ENCODE data around the gene LMX1B.
A peak's percentile ranks its signal among the peaks of the same experiment; 100 is the strongest.

LMX1B gene

DNA sequence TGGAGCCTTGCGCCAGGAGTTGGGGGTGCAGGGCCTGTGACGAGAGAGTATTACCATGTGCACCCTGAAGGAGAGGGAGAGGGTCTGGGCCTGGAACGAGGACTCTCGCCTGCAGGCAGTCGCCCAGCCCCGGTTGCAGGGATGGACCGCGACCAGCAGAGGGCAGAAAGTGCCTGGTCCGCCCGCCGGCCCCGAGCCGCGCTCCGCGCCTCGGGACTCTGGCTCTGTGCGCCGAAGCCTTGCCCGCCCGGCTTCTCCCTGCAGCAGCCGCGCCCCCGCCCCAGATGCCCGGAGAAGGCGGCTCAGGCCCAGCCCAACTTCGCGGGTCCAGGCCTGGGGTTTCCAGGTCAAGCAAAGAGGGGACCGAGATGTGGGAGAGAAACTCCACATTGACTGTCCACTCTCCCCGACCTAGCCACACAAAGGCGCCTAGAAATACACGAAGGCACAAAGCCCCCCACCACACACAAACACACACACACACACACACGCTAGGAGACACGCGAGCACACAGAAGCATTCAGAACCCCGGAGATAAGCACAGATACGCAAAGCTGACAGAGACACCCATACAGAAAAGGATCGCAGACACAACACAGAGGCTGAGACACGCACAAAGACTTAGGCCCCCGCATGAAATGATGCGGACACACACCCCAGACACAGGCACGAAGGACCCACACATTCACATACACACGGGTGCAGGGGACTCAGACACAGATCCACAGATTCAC, 2.0 kb upstream of the LMX1B start (continued):
- TF ChIP-seq, protein P1, sequence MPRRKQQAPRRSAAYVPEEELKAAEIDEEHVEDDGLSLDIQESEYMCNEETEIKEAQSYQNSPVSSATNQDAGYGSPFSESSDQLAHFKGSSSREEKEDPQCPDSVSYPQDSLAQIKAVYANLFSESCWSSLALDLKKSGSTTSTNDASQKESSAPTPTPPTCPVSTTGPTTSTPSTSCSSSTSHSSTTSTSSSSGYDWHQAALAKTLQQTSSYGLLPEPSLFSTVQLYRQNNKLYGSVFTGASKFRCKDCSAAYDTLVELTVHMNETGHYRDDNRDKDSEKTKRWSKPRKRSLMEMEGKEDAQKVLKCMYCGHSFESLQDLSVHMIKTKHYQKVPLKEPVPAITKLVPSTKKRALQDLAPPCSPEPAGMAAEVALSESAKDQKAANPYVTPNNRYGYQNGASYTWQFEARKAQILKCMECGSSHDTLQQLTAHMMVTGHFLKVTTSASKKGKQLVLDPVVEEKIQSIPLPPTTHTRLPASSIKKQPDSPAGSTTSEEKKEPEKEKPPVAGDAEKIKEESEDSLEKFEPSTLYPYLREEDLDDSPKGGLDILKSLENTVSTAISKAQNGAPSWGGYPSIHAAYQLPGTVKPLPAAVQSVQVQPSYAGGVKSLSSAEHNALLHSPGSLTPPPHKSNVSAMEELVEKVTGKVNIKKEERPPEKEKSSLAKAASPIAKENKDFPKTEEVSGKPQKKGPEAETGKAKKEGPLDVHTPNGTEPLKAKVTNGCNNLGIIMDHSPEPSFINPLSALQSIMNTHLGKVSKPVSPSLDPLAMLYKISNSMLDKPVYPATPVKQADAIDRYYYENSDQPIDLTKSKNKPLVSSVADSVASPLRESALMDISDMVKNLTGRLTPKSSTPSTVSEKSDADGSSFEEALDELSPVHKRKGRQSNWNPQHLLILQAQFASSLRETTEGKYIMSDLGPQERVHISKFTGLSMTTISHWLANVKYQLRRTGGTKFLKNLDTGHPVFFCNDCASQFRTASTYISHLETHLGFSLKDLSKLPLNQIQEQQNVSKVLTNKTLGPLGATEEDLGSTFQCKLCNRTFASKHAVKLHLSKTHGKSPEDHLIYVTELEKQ (tag by site-specific recombination; IDR thresholded peaks at IDR 0.05; ENCODE audit: borderline replicate concordance): no peak
- TF ChIP-seq, protein P2, sequence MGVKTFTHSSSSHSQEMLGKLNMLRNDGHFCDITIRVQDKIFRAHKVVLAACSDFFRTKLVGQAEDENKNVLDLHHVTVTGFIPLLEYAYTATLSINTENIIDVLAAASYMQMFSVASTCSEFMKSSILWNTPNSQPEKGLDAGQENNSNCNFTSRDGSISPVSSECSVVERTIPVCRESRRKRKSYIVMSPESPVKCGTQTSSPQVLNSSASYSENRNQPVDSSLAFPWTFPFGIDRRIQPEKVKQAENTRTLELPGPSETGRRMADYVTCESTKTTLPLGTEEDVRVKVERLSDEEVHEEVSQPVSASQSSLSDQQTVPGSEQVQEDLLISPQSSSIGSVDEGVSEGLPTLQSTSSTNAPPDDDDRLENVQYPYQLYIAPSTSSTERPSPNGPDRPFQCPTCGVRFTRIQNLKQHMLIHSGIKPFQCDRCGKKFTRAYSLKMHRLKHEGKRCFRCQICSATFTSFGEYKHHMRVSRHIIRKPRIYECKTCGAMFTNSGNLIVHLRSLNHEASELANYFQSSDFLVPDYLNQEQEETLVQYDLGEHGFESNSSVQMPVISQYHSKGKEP (tag by site-specific recombination; IDR thresholded peaks at IDR 0.05): no peak
- TF ChIP-seq TRIM28 (IDR thresholded peaks at IDR 0.05; ENCODE audit: borderline replicate concordance, low read length) (peak; percentile 22; the same call in 1 of the 2 replicates), GLI4 (tag by site-specific recombination; IDR thresholded peaks at IDR 0.05) (0 out of 2 replicates have a peak, but pooled peaks have one; percentile 34), ZBTB8A (tag by site-specific recombination; IDR thresholded peaks at IDR 0.05) (peak; percentile 89), ZNF311 (tag by site-specific recombination; IDR thresholded peaks at IDR 0.05; ENCODE audit: borderline replicate concordance) (no peak), ZFP37 (tag by site-specific recombination; IDR thresholded peaks at IDR 0.05) (peak; percentile 66; the same call in 1 of the 2 replicates), ZNF776 (tag by site-specific recombination; IDR thresholded peaks at IDR 0.05; ENCODE audit: borderline replicate concordance) (no peak), ZBTB7A (tag by site-specific recombination; IDR thresholded peaks at IDR 0.05; ENCODE audit: low read depth) (peak; percentile 78; the same call in 1 of the 2 replicates), ZNF223 (tag by site-specific recombination; IDR thresholded peaks at IDR 0.05) (no peak), ZNF654 (tag by site-specific recombination; IDR thresholded peaks at IDR 0.05; ENCODE audit: low read depth) (peak; percentile 42), ZNF184 (tag by site-specific recombination; IDR thresholded peaks at IDR 0.05) (no peak), ZNF76 (tag by site-specific recombination; IDR thresholded peaks at IDR 0.05; ENCODE audit: borderline replicate concordance, low read depth) (0 out of 2 replicates have a peak, but pooled peaks have one; percentile 22), ZBTB48 (tag by site-specific recombination; IDR thresholded peaks at IDR 0.05) (peak; percentile 33; the same call in 1 of the 2 replicates), HOXC10 (CRISPR knock-in tag; IDR thresholded peaks at IDR 0.05) (no peak), ZNF335 (tag by site-specific recombination; conservative IDR thresholded peaks at IDR 0.05) (peak; percentile 93), ZNF202 (tag by site-specific recombination; IDR thresholded peaks at IDR 0.05; ENCODE audit: borderline replicate concordance) (no peak)
- TF ChIP-seq, protein P3, sequence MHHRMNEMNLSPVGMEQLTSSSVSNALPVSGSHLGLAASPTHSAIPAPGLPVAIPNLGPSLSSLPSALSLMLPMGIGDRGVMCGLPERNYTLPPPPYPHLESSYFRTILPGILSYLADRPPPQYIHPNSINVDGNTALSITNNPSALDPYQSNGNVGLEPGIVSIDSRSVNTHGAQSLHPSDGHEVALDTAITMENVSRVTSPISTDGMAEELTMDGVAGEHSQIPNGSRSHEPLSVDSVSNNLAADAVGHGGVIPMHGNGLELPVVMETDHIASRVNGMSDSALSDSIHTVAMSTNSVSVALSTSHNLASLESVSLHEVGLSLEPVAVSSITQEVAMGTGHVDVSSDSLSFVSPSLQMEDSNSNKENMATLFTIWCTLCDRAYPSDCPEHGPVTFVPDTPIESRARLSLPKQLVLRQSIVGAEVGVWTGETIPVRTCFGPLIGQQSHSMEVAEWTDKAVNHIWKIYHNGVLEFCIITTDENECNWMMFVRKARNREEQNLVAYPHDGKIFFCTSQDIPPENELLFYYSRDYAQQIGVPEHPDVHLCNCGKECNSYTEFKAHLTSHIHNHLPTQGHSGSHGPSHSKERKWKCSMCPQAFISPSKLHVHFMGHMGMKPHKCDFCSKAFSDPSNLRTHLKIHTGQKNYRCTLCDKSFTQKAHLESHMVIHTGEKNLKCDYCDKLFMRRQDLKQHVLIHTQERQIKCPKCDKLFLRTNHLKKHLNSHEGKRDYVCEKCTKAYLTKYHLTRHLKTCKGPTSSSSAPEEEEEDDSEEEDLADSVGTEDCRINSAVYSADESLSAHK (tag by site-specific recombination; IDR thresholded peaks at IDR 0.05): no peak
- TF ChIP-seq, protein P4, sequence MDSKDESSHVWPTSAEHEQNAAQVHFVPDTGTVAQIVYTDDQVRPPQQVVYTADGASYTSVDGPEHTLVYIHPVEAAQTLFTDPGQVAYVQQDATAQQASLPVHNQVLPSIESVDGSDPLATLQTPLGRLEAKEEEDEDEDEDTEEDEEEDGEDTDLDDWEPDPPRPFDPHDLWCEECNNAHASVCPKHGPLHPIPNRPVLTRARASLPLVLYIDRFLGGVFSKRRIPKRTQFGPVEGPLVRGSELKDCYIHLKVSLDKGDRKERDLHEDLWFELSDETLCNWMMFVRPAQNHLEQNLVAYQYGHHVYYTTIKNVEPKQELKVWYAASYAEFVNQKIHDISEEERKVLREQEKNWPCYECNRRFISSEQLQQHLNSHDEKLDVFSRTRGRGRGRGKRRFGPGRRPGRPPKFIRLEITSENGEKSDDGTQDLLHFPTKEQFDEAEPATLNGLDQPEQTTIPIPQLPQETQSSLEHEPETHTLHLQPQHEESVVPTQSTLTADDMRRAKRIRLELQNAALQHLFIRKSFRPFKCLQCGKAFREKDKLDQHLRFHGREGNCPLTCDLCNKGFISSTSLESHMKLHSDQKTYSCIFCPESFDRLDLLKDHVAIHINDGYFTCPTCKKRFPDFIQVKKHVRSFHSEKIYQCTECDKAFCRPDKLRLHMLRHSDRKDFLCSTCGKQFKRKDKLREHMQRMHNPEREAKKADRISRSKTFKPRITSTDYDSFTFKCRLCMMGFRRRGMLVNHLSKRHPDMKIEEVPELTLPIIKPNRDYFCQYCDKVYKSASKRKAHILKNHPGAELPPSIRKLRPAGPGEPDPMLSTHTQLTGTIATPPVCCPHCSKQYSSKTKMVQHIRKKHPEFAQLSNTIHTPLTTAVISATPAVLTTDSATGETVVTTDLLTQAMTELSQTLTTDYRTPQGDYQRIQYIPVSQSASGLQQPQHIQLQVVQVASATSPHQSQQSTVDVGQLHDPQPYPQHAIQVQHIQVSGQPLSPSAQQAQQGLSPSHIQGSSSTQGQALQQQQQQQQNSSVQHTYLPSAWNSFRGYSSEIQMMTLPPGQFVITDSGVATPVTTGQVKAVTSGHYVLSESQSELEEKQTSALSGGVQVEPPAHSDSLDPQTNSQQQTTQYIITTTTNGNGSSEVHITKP (tag by site-specific recombination; IDR thresholded peaks at IDR 0.05): peak; percentile 42; the same call in 1 of the 2 replicates
- TF ChIP-seq, protein P5, sequence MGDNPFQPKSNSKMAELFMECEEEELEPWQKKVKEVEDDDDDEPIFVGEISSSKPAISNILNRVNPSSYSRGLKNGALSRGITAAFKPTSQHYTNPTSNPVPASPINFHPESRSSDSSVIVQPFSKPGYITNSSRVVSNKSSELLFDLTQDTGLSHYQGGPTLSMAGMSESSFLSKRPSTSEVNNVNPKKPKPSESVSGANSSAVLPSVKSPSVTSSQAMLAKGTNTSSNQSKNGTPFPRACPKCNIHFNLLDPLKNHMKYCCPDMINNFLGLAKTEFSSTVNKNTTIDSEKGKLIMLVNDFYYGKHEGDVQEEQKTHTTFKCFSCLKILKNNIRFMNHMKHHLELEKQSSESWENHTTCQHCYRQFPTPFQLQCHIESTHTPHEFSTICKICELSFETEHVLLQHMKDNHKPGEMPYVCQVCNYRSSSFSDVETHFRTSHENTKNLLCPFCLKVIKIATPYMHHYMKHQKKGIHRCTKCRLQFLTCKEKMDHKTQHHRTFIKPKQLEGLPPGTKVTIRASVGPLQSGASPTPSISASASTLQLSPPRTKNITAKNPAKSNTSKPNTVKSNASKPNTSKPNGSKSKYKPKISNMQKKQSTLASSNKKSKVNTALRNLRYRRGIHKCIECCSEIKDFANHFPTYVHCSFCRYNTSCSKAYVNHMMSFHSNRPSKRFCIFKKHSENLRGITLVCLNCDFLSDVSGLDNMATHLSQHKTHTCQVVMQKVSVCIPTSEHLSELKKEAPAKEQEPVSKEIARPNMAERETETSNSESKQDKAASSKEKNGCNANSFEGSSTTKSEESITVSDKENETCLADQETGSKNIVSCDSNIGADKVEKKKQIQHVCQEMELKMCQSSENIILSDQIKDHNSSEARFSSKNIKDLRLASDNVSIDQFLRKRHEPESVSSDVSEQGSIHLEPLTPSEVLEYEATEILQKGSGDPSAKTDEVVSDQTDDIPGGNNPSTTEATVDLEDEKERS (tag by site-specific recombination; IDR thresholded peaks at IDR 0.05): no peak
- TF ChIP-seq, protein P6, sequence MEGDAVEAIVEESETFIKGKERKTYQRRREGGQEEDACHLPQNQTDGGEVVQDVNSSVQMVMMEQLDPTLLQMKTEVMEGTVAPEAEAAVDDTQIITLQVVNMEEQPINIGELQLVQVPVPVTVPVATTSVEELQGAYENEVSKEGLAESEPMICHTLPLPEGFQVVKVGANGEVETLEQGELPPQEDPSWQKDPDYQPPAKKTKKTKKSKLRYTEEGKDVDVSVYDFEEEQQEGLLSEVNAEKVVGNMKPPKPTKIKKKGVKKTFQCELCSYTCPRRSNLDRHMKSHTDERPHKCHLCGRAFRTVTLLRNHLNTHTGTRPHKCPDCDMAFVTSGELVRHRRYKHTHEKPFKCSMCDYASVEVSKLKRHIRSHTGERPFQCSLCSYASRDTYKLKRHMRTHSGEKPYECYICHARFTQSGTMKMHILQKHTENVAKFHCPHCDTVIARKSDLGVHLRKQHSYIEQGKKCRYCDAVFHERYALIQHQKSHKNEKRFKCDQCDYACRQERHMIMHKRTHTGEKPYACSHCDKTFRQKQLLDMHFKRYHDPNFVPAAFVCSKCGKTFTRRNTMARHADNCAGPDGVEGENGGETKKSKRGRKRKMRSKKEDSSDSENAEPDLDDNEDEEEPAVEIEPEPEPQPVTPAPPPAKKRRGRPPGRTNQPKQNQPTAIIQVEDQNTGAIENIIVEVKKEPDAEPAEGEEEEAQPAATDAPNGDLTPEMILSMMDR (tag by site-specific recombination; IDR thresholded peaks at IDR 0.05): peak; percentile 74

All from HEK293 (cell line).